ENCODE data around the gene RUSC1. TPM values are rescaled to one million over a fixed set of nuclear protein-coding genes. Genes with fewer than 3 reads are reported as not detected.

Gene RUSC1
- total and polyA plus RNA-seq, 2 of the 8 experiments (the other 6 are each of a cell fraction or from before 2014, with no cell fraction given) = 54.6 to 90.4 TPM

GRCh38 chr1:155273343-155274245 lies 47.1 kb upstream of the RUSC1 start, which contains the start of gene CLK2 (continued):
- TF ChIP-seq TCF12 (IDR thresholded peaks at IDR 0.05; ENCODE audit: low read depth, low read length) (0 out of 2 replicates have a peak, but pooled peaks have one; percentile 30), NANOG (IDR thresholded peaks at IDR 0.05; ENCODE audit: insufficient read depth, low read depth, low read length, poor library complexity, severe bottlenecking) (no peak), YY1 (IDR thresholded peaks at IDR 0.05; ENCODE audit: low read depth, low read length) (no peak), HDAC2 (IDR thresholded peaks at IDR 0.05; ENCODE audit: borderline replicate concordance in 1 of 2, low read depth in 2 of 2, low read length in 2 of 2) (no peak), JUND (IDR thresholded peaks at IDR 0.05; ENCODE audit: low read length) (no peak), SIRT6 (IDR thresholded peaks at IDR 0.05; ENCODE audit: low read length) (no peak), MAFK (IDR thresholded peaks at IDR 0.05; ENCODE audit: low read depth, low read length) (no peak), BACH1 (IDR thresholded peaks at IDR 0.05; ENCODE audit: low read length) (no peak), CHD1 (IDR thresholded peaks at IDR 0.05; ENCODE audit: low read depth, low read length) (no peak), SIX5 (IDR thresholded peaks at IDR 0.05; ENCODE audit: low read depth, low read length) (no peak), HDAC6 (IDR thresholded peaks at IDR 0.05; ENCODE audit: low read depth, low read length) (no peak), SIN3A (conservative IDR thresholded peaks at IDR 0.05 in 1 of 2, IDR thresholded peaks at IDR 0.05 in 1 of 2; ENCODE audit: low read depth in 1 of 2, low read length in 2 of 2) (peak; percentile 93 to 95; a peak in 3 of 4 replicates), POU5F1 (IDR thresholded peaks at IDR 0.05; ENCODE audit: low read depth, low read length) (no peak)
